IMR-90 (cell line): ENCODE results near the gene ZNF620. TPM values are rescaled to one million over a fixed set of nuclear protein-coding genes. Genes with fewer than 3 reads are reported as not detected.
A peak's percentile ranks its signal among the peaks of the same experiment; 100 is the strongest.

Experiments
- ATAC-seq: fragments of 200-7000 bp; cut with Tn5 transposase; 2 replicates; pipeline ENCODE4 v1.9.1; 2020; ENCODE audit warnings: low read depth, mild to moderate bottlenecking, moderate library complexity
- BruUV-seq: library from RNA; stranded (reverse); fragments of 400-500 nt; replicated peaks from 2 replicates; lab custom pipeline; 2021; lab: Mats Ljungman, UMichigan
- CTCF ChIA-PET: fragments of 300-600 bp; formaldehyde crosslinking; extraction: SDS; loops from one replicate; lab custom pipeline; 2021; ENCODE audit warnings: antibody characterized with exemption; lab: Yijun Ruan, JAX
- POLR2A ChIA-PET: fragments of 300-600 bp; sonication (Branson Sonifier 250); formaldehyde crosslinking; loops from one replicate; lab custom pipeline; 2022; ENCODE audit warnings: antibody characterized with exemption; ENCODE audit not compliant: unreplicated experiment; lab: Charles Lee
- DNase-seq: peaks from one replicate; pipeline ENCODE4 v3.0.0; 2013
- H2AFZ ChIP-seq: replicated peaks from 2 replicates; pipeline ENCODE3; 2013; ENCODE audit warnings: low read length, mild to moderate bottlenecking; ENCODE audit not compliant: poor library complexity
- H2AK5ac ChIP-seq: 2 replicates; pipeline ENCODE4 v1.6.1; 2013; ENCODE audit warnings: low read depth, low read length, inconsistent platforms
- H2AK9ac ChIP-seq: replicated peaks from 2 replicates; pipeline ENCODE3; 2013; ENCODE audit warnings: mild to moderate bottlenecking, low read depth, low read length, moderate library complexity; ENCODE audit not compliant: poor library complexity
- H2BK120ac ChIP-seq: 2 replicates; pipeline ENCODE4 v1.6.1; 2013; ENCODE audit warnings: low read depth, low read length, inconsistent platforms
- H2BK15ac ChIP-seq: 3 replicates; pipeline ENCODE4 v1.6.1; 2013; ENCODE audit warnings: low read depth, low read length, inconsistent platforms
- H2BK20ac ChIP-seq: 2 replicates; pipeline ENCODE4 v1.6.1; 2013; ENCODE audit warnings: low read depth, mild to moderate bottlenecking, inconsistent platforms, low read length, moderate library complexity
- H2BK5ac ChIP-seq: 2 replicates; pipeline ENCODE4 v1.6.1; 2013; ENCODE audit warnings: mild to moderate bottlenecking, low read depth, low read length, inconsistent platforms; ENCODE audit not compliant: poor library complexity, severe bottlenecking
- H3K14ac ChIP-seq: replicated peaks from 2 replicates; pipeline ENCODE4 v1.6.1; 2013; ENCODE audit warnings: low read depth, low read length, inconsistent platforms
- H3K18ac ChIP-seq: 2 replicates; pipeline ENCODE4 v1.6.1; 2013; ENCODE audit warnings: low read depth, low read length, control low read depth
- H3K23ac ChIP-seq: 2 replicates; pipeline ENCODE4 v1.6.1; 2013; ENCODE audit warnings: low read depth, low read length, inconsistent platforms
- H3K27ac ChIP-seq: 2 replicates; pipeline ENCODE4 v1.5.1; 2013; ENCODE audit warnings: mild to moderate bottlenecking, control low read depth, low read length; ENCODE audit not compliant: insufficient read depth
- H3K27me3 ChIP-seq: 2 replicates; pipeline ENCODE4 v1.6.1; 2013; ENCODE audit warnings: low read length; ENCODE audit not compliant: control insufficient read depth, insufficient read depth
- H3K36me3 ChIP-seq: 2 replicates; pipeline ENCODE4 v1.6.1; 2013; ENCODE audit warnings: low read length, mixed read lengths; ENCODE audit not compliant: control insufficient read depth, insufficient read depth
- H3K4ac ChIP-seq: 2 replicates; pipeline ENCODE4 v1.6.1; 2013; ENCODE audit warnings: low read depth, low read length, inconsistent platforms
- H3K4me1 ChIP-seq: 2 replicates; pipeline ENCODE4 v1.6.1; 2013; ENCODE audit warnings: low read length, mixed read lengths; ENCODE audit not compliant: control insufficient read depth, insufficient read depth
- H3K4me2 ChIP-seq: 2 replicates; pipeline ENCODE4 v1.6.1; 2013; ENCODE audit warnings: low read depth, mild to moderate bottlenecking, control low read depth, low read length, moderate library complexity
- H3K4me3 ChIP-seq: 2 replicates; pipeline ENCODE4 v1.5.1; 2013; ENCODE audit warnings: low read depth, mild to moderate bottlenecking, control low read depth, low read length, moderate library complexity; ENCODE audit not compliant: insufficient read depth
- H3K56ac ChIP-seq: 2 replicates; pipeline ENCODE4 v1.6.1; 2013; ENCODE audit warnings: low read length, inconsistent platforms; ENCODE audit not compliant: insufficient read depth; ENCODE audit errors: extremely low read depth
- H3K79me1 ChIP-seq, 2 experiments: 2 replicates each; pipeline ENCODE4 v1.6.1; 2013; ENCODE audit warnings: low read length in 2 of 2, inconsistent platforms in 1 of 2, low read depth in 1 of 2
- H3K9ac ChIP-seq: 2 replicates; pipeline ENCODE4 v1.6.1; 2013; ENCODE audit warnings: low read depth, low read length, control low read depth
- H3K9me1 ChIP-seq: 2 replicates; pipeline ENCODE4 v1.6.1; 2013; ENCODE audit warnings: low read length, inconsistent platforms; ENCODE audit not compliant: insufficient read depth
- H3K9me3 ChIP-seq: 2 replicates; pipeline ENCODE4 v1.6.1; 2013; ENCODE audit warnings: low read length; ENCODE audit not compliant: control insufficient read depth, insufficient read depth
- H4K20me1 ChIP-seq: 2 replicates; pipeline ENCODE4 v1.6.1; 2013; ENCODE audit warnings: low read length, inconsistent platforms; ENCODE audit not compliant: insufficient read depth
- H4K5ac ChIP-seq: 2 replicates; pipeline ENCODE4 v1.6.1; 2013; ENCODE audit warnings: mild to moderate bottlenecking, low read depth, low read length, control low read depth
- H4K8ac ChIP-seq, 2 experiments: 2 replicates each; pipeline ENCODE4 v1.6.1; 2013; ENCODE audit warnings: low read depth in 2 of 2, low read length in 2 of 2, control low read depth in 1 of 2, inconsistent platforms in 1 of 2
- H4K91ac ChIP-seq: 2 replicates; pipeline ENCODE4 v1.6.1; 2013; ENCODE audit warnings: low read depth, low read length, inconsistent platforms; ENCODE audit not compliant: insufficient read depth
- BHLHE40 ChIP-seq: fragments of 150-350 bp; IDR thresholded peaks from 2 replicates; pipeline ENCODE4 v1.6.1; 2016; ENCODE audit warnings: mild to moderate bottlenecking, low read depth, low read length
- CEBPB ChIP-seq: IDR thresholded peaks from 2 replicates; pipeline ENCODE4 v1.6.1; 2012; ENCODE audit warnings: low read depth, low read length, improper control_type of control experiment
- CHD1 ChIP-seq: IDR thresholded peaks from 2 replicates; pipeline ENCODE4 v1.6.1; 2012; ENCODE audit warnings: low read depth, low read length, improper control_type of control experiment
- CTCF ChIP-seq: conservative IDR thresholded peaks from 2 replicates; pipeline ENCODE4 v1.5.1; 2012; ENCODE audit warnings: mild to moderate bottlenecking, low read depth, low read length, improper control_type of control experiment
- ELK1 ChIP-seq: fragments of 150-350 bp; IDR thresholded peaks from 2 replicates; pipeline ENCODE4 v1.6.1; 2016; ENCODE audit warnings: low read depth, mild to moderate bottlenecking, low read length, moderate library complexity, borderline replicate concordance
- FOS ChIP-seq: fragments of 150-350 bp; IDR thresholded peaks from 2 replicates; pipeline ENCODE4 v1.6.1; 2016; ENCODE audit warnings: low read depth, low read length
- MAFK ChIP-seq: IDR thresholded peaks from 2 replicates; pipeline ENCODE4 v1.6.1; 2012; ENCODE audit warnings: low read depth, low read length, improper control_type of control experiment
- MAZ ChIP-seq: IDR thresholded peaks from 2 replicates; pipeline ENCODE4 v1.6.1; 2012; ENCODE audit warnings: low read depth, mild to moderate bottlenecking, low read length, improper control_type of control experiment, moderate library complexity, borderline replicate concordance
- MXI1 ChIP-seq: IDR thresholded peaks from 2 replicates; pipeline ENCODE4 v1.6.1; 2012; ENCODE audit warnings: low read depth, mild to moderate bottlenecking, low read length, moderate library complexity, borderline replicate concordance
- NFE2L2 ChIP-seq: fragments of 150-350 bp; IDR thresholded peaks from 2 replicates; pipeline ENCODE4 v1.6.1; 2016; ENCODE audit warnings: low read depth, mild to moderate bottlenecking, low read length
- POLR2A ChIP-seq: IDR thresholded peaks from 2 replicates; pipeline ENCODE4 v1.6.1; 2012; ENCODE audit warnings: mild to moderate bottlenecking, low read depth, low read length
- RAD21 ChIP-seq: IDR thresholded peaks from 2 replicates; pipeline ENCODE4 v1.6.1; 2012; ENCODE audit warnings: low read length, improper control_type of control experiment
- RCOR1 ChIP-seq: IDR thresholded peaks from 2 replicates; pipeline ENCODE4 v1.6.1; 2012; ENCODE audit warnings: mild to moderate bottlenecking, low read length, improper control_type of control experiment; ENCODE audit not compliant: insufficient replicate concordance
- RFX5 ChIP-seq: IDR thresholded peaks from 2 replicates; pipeline ENCODE4 v1.8.0; 2012; ENCODE audit warnings: low read depth, mild to moderate bottlenecking, low read length, moderate library complexity
- SMC3 ChIP-seq: fragments of 150-350 bp; IDR thresholded peaks from 2 replicates; pipeline ENCODE4 v1.6.1; 2016; ENCODE audit warnings: low read depth, mild to moderate bottlenecking, antibody characterized with exemption, low read length, moderate library complexity
- USF2 ChIP-seq: fragments of 150-350 bp; IDR thresholded peaks from 2 replicates; pipeline ENCODE4 v1.6.1; 2017; ENCODE audit warnings: mild to moderate bottlenecking, antibody characterized with exemption, low read length, low read depth
- WGBS, 2 experiments: methylation state at CpG; one replicate each; pipeline versions ENCODE4 v1.1.5 to v1.1.7; 2013; ENCODE audit warnings: missing lambda C conversion rate in 2 of 2; ENCODE audit not compliant: insufficient read length in 1 of 2; ENCODE audit errors: extremely low coverage in 2 of 2; 5-methylcytosine and 5-hydroxymethylcytosine counted together
- dilution Hi-C: fragments of 300-500 bp; cut with HindIII; formaldehyde crosslinking; loops from one replicate; pipeline ENCODE4 v1.14.3; 2018; ENCODE audit warnings: low sequenced_read_pairs; ENCODE audit not compliant: unreplicated experiment
- in situ Hi-C: fragments of 300-500 bp; cut with MboI; formaldehyde crosslinking; loops from 3 replicates; pipeline ENCODE4 v1.14.3; 2019; ENCODE audit warnings: low sequenced_read_pairs, inconsistent platforms, mixed read lengths
- intact Hi-C: fragments of 100-400 bp; cut with micrococcal nuclease; formaldehyde crosslinking; loops from 2 replicates; pipeline ENCODE4 v1.10.0; 2022
- polyA plus RNA-seq, 3 experiments: library from polyadenylated mRNA; depleted of rRNA; stranded (reverse); fragments of >200 nt; gene quantifications; 2 replicates each; pipeline ENCODE4 v1.2.3, GENCODE V29; 2012; ENCODE audit warnings: low replicate concordance in 1 of 3
- total RNA-seq: library from RNA; depleted of rRNA; stranded (reverse); fragments of >200 nt; gene quantifications from 2 replicates; pipeline ENCODE4 v1.2.3, GENCODE V29; 2012

ZNF620 gene
- total and polyA plus RNA-seq, 2 of the 4 experiments (the other 2 are of a cell fraction): 0.48 to 0.72 TPM

- ChIA-PET POLR2A (interaction anchor here (0.6 kb wide), 1 partner anchor 14 kb away, joined by 12 read pairs; no protein-coding TSS in a partner anchor), CTCF (interaction anchor here (0.6 to 0.7 kb wide), 2 partner anchors 59 to 928 kb away, joined by 3 to 7 read pairs; no protein-coding TSS in a partner anchor)
- dilution Hi-C loops: no loop called here
- intact Hi-C loops: loop anchor here (1.0 to 2.0 kb wide), 2 partner anchors 46 to 71 kb away; partner anchors contain the start of gene ZNF619
- Histone ChIP-seq H2BK20ac (no peak overlapping the region), H3K79me1 (peaks cover 15 to 17% of the 10 kb centered on the region in 2 experiments; a peak in 3 of 4 replicates), H3K9me3 (no peaks in the 10 kb centered on the region), H3K36me3 (peaks cover 3% of the 10 kb centered on the region; the same call in 1 of the 2 replicates), H4K91ac (no peak overlapping the region), H2BK5ac (no peak overlapping the region), H2AK5ac (no peak overlapping the region), H2BK120ac (no peak overlapping the region), H3K9ac (no peak overlapping the region), H3K18ac (no peak overlapping the region), H2AK9ac (no peak overlapping the region), H4K5ac (peak overlapping the region; percentile 72; the same call in 1 of the 2 replicates), H4K20me1 (no peaks in the 10 kb centered on the region), H3K56ac (no peak overlapping the region), H3K4me1 (peaks cover 3% of the 10 kb centered on the region), H3K4me3 (no peak overlapping the region), H3K4me2 (no peak overlapping the region), H3K4ac (no peak overlapping the region), H3K23ac (peak overlapping the region; percentile 23; the same call in 1 of the 2 replicates), H4K8ac (peak overlapping the region; percentile 79 to 99; a peak in 3 of 4 replicates), H3K27ac (no peak overlapping the region), H3K14ac (no peak overlapping the region), H3K27me3 (no peaks in the 10 kb centered on the region), H3K9me1 (no peaks in the 10 kb centered on the region; the same call in 1 of the 2 replicates), H2BK15ac (no peak overlapping the region), H2AFZ (no peak overlapping the region)
- no TSS peak for BruUV-seq
- in situ Hi-C loops: no loop called here
- DNase-seq (no peak), ATAC-seq (no peak)
- no CpG with 5 or more reads among the region's 2 CpGs for WGBS, 2 experiments
- TF ChIP-seq NFE2L2 (no peak), MAFK (no peak), MAZ (no peak), RCOR1 (no peak), MXI1 (no peak), BHLHE40 (no peak), SMC3 (no peak), RFX5 (no peak), RAD21 (no peak), CHD1 (no peak), CTCF (no peak), FOS (no peak), POLR2A (no peak), ELK1 (no peak), USF2 (no peak), CEBPB (no peak)
These were observed 17.9 kb downstream of the ZNF620 start for GRCh38 chr3:40523781-40524180.
